LHCN-M2 (cell line): Measurements from ENCODE around the gene HDAC7. TPM values are rescaled to one million over a fixed set of nuclear protein-coding genes. Genes with fewer than 3 reads are reported as not detected.

Experiments used
- DNase-seq: peaks from one replicate; pipeline ENCODE4 v3.0.0-alpha.2; 2012; ENCODE audit warnings: low read depth
- total RNA-seq: library from RNA; depleted of rRNA; stranded (reverse); fragments of >200 nt; gene quantifications from 2 replicates; pipeline ENCODE4 v1.2.3, GENCODE V29; 2014

HDAC7 gene
- total RNA-seq, 1 experiment from 2014 or later, result 26.3 TPM

DNA sequence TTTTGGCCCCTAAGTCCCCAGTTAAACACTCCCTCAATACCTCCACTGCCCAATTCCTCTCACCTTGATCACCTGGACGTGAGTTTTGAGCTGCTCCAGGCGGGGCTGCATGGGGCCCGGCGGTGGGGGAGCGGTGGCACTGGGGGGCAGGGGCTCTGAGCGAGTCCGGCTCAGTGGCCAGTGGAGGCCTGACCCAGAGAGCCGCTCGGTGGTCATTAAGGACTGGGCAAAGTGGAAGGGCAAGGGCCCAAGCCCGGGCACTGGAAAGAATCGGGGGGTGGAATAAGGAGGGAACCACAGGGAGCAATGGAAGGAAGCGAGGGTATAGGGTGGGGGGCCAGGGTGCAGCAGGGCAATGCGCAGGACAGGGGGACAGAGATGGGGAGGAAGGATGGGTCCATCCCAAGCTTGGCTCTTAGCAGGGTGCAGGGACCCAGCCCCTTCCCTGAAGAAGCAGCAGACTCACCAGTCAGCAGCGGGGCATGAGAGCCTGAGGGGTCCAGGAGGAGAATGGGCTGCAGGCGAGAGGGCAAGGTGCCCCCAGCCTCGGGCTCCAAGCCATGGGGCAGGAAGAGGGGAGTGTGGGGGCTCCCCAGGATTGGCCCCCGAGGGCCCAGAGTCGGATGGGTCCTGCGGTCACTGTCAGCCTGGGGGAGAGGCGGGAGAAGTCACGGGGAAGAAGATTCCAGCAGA, 24.4 kb downstream of the HDAC7 start:
- DNase-seq, result no peak

DNA sequence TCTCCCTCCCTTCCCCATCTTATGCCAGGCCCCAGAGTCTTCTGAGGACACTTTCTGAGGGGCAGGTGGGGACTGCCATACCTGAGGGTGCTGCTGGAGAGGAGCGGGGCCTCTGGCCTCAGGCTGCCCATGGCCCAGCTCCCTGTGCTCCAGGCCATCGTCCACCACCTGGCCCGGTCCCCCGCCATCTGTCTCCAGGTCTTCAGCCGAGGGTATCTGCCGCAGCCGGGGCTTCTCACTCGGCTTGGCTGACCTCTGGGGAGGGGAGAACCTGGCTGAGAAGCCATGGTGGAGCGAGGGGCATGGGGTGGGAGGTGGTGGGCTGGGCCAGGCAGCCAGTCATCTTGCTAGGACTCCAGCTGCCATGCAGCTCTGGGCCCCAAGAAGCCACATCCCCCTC, 25.0 kb downstream of the HDAC7 start:
- no peak for DNase-seq

DNA sequence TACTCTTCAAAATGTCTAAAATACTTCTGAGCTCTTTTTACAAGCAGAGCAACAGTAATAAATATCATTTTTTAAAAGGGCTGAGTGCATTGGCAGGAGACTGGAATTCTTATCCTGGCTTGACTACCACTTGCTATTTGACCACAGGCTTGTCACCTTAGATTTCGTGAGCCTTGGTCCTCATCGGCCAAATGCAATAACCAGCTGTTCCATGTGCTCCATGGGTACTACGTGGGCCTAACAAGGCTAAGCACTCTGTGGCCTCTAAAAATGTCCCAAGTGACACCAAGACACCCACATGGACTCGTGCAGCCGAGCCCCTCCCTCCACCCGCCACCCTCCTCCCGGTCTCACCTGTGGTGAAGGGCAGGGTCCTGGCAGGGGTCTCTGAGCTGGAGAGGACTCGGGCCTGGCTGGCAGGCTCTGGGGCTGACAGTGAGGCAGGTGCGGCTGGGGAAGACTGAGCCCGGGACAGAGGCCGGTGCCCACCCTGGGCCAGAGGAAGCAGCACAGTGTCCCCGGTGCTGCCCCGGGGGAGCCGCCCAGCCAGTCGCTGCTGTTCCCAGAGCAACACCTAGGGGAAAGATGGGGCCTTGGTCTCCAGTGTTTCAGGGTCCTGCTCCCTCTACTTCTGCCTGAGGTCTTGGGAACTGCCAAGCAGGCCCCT, 26.6 kb downstream of the HDAC7 start:
- DNase-seq, result no peak

DNA sequence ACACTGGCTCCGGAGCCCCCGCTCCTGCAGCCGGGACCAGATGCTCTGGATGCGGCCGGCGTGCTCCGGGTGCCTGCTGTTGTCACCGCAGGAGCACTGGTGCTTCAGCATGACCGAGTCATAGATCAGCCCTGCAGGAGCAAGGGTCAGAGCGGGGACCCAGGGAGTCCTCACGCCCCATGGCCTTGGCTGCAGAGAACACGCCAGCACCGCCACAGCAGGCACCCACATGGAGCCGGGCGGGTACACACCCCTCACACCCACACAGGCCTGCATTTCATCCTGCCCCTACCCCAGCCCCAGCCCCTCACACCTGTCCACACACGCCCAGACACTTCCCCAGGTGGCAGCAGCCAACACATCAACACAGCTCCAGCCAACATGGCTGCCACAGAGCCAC, 27.8 kb downstream of the HDAC7 start:
- no peak for DNase-seq

DNA sequence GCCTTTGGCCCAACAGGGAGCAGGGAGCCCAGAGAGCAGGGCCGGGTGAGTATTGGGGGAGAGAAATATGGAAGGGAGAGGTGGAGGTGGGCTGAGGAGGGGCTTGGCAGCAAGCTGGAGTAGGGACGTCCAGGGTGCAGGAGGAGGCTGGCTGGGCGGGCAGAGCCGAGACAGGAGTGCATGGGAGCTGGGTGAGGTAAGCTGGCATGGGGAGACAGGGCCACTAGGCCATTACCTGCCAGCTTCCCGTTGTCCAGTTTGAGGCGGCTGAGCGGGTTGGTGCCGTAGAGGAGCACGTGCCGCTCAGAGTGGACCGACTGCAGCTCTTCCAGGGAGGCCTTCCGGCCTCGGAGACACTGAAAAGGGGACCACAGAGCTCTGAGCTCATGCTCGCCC, 28.4 kb downstream of the HDAC7 start:
- no peak for DNase-seq

DNA sequence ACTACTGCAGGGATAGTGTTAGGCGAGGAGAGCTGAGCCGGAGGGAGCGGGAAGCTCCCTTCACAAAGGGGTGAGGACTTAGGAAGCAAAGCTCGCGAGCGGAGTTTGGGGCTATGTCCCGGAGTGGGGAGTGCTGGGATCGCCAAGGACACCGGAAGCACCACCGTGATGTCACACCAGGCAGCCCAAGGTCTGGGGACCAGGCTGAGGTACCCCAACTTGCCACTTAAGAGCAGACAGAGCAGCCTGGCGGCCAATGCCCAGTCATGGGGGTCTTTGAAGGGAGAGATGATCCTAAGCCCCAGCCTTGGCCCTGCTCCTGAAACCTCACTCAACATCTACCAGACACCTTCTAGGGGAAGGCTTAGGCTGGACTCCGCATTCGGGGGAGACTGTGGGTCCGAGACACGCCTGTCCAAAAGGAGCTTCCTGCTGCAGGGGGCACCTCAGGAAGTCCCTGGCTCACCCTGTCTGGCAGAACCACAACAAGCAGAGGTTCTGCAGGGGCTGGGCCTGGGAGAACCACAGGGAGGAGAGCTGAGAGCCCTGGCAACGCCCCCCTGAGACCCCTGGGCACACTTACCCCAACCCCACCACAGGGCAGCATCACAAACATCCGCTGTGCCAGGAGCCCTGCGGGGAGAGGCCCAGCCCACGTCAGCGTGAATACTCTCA, 28.9 kb downstream of the HDAC7 start:
- DNase-seq, result no peak

DNA sequence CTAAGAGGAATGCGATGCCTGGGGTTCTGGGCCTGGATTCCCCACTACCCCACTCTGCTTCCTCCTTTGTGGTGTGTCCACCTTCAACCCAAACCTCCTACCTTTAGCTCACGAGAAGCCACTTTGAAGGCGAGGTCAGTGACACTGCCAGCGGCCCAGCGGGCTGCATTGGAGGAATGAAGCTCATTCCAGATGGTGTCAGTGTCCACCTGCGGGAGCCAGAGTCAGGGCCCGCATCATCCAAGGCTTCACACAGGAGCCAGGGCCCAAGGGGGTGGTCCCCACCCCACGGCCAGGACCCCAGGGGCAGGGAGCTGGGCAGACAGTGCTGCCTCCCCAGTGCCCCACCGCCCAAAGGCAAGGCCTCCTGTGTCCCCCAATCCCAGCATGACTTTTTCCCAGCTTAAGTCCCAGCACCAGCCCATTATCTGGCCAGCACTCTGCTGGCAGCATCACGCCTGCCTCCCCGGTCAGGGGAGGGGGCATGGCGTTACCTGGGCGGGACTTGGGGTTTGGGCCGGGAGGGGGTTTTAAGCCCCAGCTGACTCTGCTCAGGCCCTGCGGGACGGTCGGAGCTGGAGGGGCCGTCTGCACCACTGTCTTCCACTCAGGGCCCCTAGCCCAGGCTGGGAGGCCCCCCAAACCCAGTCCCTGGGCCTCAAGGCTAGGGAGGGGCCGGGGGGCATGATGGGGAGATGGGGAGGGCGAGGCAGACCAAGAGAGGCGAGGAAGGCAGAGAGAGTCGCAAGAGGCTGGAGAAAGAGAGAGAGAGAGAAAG, 29.8 kb downstream of the HDAC7 start:
- no peak for DNase-seq

DNA sequence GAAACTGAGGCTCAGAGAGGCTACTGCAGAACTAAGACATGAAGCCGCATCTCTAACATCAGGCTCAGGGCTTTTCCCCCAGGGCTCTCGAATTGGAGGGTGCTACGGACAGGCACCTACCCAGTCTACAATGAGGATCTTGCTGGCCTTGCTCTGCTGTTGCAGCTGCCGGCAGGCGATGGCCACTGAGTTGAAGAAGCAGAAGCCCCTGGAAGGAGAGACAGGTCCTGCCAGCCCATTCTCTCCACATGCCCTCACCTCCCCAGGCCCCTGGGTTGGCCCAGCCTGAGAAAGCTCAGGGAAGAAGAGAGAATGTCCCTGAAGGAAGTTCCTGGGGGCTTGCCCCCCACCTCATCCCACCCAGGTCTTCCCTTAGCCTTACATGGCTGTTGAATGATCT, 30.6 kb downstream of the HDAC7 start:
- no peak for DNase-seq

DNA sequence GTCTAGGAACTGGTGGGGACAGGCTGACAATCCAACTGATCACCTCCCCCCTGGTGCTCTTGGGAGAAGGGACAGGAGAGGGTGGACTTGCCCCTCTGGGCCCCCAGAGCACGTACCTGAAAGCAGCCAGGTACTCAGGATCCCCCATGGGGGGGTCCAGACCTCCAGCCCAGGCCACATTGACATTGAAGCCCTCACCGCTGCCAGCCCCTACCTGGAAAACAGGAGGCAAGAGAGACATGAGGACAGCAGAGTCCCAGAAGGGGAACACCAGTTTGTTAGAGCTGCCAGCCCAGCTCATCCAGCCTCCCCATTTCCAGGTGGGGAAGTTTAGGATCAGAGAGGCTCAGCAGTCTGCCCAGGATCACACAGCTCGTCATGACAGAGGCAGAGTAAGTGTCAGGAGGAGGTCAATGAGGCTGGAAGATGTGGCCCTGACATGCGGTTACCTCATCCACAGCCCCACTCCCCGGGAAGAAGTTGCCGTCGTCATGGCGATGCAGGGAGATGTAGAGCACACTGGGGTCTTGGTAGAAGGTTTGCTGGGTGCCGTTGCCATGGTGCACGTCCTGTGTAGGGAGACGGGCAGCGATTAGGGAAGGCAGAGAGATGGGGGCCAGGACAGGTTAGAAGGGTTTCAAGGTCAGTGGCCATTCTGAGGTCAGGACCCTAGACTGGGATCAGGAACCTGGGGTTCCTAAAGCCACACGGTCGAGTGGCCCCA, 31.9 kb downstream of the HDAC7 start:
- DNase-seq, result no peak

DNA sequence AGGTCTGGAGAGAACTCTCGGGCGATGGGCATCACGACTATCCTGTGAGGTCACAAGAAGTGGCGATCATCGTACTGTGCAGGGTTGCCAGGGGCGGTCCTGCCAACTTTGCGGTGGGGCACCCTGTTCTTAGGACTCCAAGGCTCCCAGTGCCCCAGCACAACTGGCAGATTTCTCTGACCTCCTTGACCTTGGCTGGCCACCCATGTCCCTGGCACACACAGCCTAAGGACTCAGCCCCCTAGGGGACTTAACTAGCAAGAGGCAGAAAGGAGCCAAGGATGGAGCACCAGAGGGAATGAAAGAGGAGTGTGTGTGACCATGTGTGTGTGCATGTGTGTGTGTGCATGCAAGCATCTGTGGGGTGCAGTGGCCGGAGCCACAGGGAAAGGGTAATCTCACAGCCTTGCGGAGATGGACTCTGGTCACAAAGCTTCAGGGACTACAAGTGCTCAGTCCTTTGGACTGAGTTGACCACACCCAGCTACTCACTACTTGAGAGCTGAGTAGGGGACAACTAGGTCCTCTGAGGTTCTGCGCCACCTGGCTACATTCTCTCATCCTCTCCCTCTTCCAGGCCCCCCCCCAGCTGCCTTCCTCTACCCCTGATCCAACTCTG, 32.9 kb downstream of the HDAC7 start:
- DNase-seq, result no peak

DNA sequence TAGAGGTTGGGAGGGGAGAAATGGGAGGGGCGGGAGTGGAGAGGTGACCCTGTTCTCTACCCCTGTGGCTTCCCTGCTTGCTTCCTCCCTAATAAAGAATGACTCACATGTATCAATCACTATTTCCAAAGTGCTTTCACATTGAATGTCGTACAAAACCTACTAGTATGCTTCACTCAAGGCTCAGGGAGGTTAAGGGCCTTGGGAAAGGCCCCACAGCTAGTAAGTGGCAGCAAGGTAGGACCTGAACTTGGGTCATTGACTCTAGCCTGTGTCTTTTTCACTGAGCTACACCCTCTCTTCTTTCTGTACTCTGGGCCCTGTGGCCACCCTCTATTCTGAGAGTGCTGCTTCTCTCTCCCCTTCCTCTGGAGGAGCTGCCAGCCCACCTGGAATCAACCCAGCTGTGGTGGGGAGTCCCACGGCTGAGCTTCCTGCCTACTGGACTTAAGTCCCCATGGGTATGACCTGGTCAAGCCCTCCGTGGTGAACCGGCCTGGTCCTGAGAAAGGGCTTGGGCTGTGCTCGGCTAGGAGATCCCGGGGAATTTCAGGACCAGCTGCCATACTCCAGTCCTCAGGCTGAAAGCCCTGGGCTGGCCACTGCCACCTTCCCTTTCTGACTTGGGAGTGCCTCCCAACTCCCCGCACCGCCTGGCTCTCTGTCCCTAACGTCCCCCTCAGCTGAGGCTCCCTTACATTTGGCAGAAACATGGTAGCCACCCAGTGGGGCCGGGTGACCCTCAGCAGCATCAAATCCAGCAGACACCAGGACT, 33.6 kb downstream of the HDAC7 start:
- no peak for DNase-seq

DNA sequence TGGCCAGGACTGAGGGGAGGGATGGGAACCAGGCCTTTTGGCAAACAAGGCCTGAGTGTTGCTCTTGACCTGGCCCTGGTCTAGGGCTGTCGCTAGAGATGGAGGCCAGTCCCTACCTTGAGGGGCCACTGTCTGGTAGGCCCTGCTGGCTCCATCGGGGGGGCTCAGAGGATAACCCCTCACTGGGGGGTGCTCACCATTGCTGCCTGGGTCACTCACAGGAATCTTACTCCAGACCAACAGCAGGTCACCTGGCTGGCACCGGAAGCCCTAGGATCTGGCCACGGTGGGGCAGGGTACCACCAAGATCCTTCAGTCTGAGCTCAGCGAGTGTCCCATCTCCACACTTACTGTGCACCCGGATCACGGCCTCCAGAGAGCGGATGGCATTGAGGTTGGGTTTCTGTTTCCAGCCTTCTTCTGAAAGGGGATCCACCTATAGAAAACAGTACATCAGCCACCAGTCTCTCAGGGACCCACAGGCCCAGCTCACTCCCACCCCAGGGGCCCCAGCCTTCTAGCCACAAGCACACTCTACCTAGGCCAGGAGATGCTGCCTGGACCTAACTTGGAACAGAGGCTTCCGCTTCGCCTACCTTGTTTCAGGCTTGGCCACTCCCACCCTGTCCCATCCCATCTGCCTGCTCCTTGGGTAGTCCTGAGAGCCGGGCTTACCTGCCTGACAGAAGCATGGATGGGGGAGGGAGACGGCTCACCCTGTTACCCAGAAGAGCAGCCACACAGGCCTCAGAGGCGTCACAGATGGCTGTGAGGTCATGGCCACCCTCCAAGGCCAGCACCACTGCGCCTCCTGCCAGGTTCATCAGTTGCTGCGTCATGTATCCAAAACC, 34.4 kb downstream of the HDAC7 start:
- no peak for DNase-seq

DNA sequence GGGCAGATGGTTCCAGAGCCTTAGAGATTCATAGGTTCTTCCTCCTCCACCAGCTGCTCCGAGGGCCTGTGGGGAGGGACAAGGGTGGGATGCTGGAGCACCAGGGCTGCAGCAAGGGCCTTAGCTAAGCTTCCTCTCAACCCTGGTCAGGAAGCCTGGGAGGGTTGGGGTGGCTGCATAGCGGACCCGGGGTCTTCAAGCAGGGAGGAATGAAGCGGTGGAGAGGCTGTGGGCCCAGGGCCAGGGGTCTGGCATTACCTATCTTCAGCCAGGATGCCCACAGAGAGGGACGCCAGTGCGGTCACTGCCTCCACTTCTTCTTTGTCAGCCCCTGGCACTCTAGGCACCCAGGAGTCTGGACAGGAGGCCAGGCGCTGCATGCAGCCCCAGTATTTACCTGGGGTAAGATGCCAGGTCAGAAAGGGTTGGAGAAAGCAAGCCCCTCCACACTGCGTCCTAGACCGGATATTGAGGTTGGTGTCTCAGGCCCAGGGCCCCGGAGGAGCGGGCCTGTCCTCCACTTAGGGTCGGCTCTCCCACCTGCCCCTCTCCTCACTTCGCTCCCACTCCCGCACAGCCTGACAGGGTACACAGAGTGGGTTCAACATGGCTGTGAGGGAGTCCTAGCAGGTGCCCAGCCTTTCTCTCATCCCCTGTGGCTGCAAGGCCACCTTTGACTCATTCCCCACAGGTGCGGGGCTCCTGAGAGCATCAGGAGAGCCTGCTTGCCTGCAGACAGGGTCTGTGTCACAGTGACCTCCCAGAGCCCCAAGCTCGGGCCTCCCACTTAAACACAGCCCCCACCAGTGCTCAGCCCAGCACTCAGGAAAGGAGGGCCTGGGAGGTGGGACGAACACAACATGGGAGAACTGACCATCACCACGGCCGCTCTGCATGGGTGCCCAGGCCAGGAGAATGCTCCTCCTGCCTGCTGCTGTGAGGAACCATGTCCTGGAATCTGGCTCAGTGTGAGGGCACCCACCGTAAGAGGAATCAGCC, 35.6 kb downstream of the HDAC7 start:
- DNase-seq, result no peak

DNA sequence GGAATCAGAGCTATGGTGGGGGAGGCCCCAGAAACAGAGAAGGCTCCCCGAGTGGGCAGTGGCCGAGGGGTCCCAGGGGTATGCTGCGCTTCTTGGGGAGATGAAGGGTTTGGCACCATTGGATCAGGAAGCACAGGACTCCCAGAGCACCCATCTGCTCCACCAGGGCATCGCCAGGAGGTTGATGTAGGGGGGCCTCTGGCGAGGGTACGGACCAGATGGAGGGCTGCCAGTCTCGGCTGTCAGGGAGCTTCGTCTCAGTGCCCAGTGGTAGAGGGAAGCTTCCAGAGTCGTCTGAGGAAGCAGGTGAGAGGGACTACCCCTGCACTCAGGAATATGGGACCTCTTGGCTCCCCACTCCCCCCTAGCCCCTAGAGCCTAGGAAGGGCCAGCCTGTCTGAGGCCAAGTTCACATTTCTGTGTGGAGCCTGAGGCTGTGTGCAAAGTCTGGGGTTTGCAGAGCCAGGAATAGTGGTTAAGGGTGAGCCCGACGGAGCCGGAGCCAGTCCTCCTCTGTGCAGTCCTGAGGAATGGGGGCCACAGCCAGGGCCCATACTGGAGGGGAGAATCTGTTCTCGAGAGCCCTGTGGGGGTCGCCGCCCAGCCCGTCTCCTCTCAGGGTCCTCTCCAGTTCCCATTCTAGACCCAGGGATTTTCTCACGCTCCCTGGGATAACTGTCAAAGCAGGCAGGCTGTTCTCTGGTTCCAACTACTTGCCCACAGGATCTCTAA, 36.5 kb downstream of the HDAC7 start:
- no peak for DNase-seq

DNA sequence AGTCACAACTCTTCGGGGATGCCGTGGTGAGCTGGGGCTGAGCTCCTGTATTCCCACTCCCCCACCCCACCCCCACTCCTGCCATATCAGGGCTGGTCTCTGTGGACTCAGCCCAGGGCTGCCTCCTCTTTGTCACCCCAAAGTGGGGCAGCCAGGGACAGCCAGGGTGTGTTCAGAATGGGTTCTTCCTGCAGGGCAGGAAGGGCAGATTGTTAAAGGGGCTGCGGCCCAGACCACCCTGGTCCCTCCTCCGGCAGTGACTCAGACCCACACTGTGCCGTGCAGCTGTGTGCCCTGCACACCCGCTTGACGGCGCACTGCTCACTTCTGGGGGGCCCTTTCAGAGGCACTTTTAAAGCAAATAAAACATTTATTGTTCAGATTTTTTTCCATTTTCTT, 37.3 kb downstream of the HDAC7 start:
- DNase-seq, result no peak

DNA sequence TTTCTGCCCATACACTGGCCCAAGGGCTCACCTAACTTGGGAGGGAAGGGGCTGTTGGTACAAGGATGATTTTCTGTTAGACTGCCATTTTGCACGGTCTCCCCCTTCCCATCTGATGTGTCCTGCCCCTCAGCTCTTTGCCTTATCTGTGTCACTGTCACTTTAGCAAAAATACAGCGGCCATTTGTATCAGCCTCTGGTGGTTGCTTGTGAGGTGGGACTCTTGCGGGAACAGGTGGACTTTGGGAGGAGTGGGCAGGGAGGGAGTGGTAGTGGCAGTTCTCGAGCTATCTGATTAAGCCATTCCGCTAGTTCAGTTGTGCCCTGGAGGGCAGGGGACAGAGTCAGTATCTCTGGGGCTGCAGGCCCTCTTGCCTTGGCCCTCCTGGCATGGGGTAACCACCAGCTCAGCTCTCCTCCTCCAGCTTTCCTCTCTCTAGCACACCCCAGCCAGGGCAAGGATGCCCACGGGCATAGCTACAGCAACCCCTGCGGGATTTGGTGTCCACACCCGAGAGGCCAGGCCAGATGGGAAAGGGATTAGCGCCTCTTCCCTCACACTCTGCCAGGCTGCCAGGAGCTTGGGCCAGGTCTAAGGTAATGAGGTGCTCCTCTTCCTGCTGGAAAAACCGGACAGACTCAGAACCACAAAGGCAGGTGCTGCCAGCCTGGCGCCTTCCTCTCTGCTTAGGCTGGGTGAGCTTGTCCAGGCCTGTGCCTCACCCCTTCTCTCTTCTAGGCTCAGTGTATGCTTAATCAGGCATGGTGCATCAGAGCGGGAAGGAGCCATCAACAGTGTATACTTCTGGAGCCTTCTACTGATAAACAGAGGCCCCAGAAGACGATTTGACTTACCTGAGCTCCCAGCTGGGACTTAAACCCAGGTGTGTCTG, 38.0 kb downstream of the HDAC7 start:
- DNase-seq, result no peak
